Epithelial cell of proximal tubule (primary cell): ENCODE data around the gene ULK4. TPM values are rescaled to one million over a fixed set of nuclear protein-coding genes. Genes with fewer than 3 reads are reported as not detected.

Experiments
- DNase-seq: peaks from one replicate; pipeline ENCODE4 v3.0.0-alpha.2; 2011; ENCODE audit warnings: low read depth
- H3K4me3 ChIP-seq: 2 replicates; pipeline ENCODE4 v1.5.1; 2011; ENCODE audit warnings: low read depth, mild to moderate bottlenecking, low read length
- CTCF ChIP-seq: conservative IDR thresholded peaks from 2 replicates; pipeline ENCODE4 v1.5.1; 2012; ENCODE audit warnings: low read depth, mild to moderate bottlenecking, low read length
- total RNA-seq: library from RNA; depleted of rRNA; stranded (reverse); fragments of >200 nt; gene quantifications from 2 replicates; pipeline ENCODE4 v1.2.3, GENCODE V29; 2015

ULK4 gene
- total RNA-seq, 1 donor from 2014 or later, result 2.2 TPM

- no peak for DNase-seq
These were observed 28.7 kb downstream of the ULK4 start for GRCh38 chr3:41933154-41933676.

DNA sequence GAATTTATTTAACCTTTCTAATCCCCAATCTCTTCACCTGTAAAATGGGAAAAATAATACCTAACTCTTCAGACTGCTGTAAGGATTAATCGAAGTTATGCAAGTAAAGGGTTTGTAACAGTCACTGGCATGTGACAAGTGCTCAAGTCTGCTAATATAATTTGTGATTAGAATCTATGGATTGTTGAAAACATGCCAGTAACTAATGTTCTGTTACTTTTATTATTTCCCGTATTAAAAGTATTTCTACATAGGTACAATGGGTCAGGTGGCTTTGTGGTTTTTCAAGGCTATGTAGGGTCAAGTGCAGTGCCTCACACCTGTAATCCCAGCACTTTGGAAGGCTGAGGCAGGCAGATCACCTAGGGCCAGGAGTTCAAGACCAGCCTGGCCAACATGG is 29.4 kb downstream of the ULK4 start:
- H3K4me3 ChIP-seq, result no peak overlapping the region
- DNase-seq, result no peak
- TF ChIP-seq CTCF, result no peak

More at GRCh38 chr3:41933154-41933676, 28.7 kb downstream of the ULK4 start:
- no peak overlapping the region for H3K4me3 ChIP-seq
- TF ChIP-seq CTCF, result no peak

DNA sequence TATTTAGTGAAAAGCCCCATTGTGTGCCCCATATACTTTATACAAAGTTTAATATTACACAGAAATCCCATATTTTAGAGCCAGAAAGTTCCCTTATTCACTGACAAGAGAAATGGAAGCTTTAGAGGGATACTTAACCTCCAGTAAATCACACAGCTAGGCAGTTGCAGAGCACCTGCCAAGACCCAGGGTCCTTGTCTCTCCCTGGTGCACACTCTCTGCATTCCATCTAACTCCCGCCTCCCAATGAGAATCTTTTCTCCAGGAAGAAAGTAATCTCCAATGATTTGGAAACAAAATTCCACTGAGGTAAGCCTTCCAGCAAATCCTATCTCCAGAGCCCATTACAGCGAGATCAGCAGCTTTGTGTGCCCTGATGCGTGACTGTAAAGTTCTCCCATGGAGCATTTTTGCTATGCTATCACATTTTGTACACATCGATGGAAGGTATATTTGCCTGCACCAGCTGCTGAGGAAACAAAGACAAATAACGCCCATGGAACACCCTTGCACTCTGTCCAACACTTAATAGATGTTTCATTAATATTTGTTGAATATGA is 41.4 kb downstream of the ULK4 start:
- no peak overlapping the region for H3K4me3 ChIP-seq
- TF ChIP-seq CTCF, result no peak
- peak; percentile 42 for DNase-seq

DNA sequence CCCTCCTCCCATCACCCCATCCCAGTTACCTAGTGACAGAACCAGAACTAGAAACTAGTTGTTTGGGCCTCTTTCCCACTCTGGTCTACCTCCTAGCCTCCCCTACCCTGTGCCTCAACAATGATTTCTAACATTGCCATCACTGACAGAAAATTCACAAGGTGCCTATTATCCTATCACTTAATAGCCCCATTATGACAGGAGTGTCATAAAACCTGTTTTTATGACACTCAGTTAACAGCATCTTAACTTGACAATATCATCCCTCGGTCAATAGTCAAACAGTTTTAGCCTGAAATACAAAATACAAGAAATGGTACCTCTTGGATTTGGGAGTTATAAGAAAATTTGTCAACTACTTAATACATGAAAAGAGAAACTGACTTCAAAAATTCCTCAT is 46.5 kb downstream of the ULK4 start:
- H3K4me3 ChIP-seq, result no peak overlapping the region
- DNase-seq, result no peak
- TF ChIP-seq CTCF, result no peak

GRCh38 chr3:41912280-41912679 is 49.6 kb downstream of the ULK4 start:
- no peak for TF ChIP-seq CTCF
- no peak overlapping the region for H3K4me3 ChIP-seq
- DNase-seq, result no peak

DNA sequence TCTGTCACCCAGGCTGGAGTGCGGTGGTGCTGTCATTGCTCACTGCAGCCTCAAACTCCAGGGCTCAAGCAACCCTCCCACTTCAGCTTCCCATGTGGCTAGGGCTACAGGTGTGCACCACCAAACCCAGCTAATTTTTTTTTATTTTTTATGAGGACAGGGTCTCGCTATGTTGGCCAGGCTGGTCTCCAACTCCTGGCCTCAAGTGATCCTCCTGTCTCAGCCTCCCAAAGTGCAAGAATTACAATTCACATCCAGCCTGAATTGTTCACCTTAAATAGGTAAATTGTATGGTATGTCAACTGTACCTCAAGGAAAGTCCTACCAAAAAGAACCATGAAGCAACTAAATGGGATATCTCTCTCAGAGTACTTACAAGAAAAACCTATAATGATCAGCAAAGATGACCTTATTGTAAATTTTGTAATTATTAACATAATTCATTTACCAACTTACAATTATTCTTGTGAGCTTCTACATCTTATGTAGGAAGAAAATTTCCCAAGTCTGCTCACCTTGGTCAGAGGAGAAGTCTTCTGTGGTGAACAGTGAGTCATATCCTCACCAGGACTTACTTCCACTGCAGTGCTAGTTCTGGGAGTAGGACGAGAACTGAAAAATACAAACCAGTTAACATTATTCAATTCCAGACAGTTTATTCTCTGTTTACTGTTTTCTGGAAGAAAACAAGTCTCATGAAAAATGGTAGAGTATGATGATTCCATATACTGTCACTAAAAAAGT is 54.4 kb downstream of the ULK4 start:
- DNase-seq, result no peak
- H3K4me3 ChIP-seq, result no peak overlapping the region
- TF ChIP-seq CTCF, result no peak
